Spleen (tissue), 11 donors: ENCODE data around the gene PALM3. TPM values are rescaled to one million over a fixed set of nuclear protein-coding genes. Genes with fewer than 3 reads are reported as not detected.

ENCODE experiments used
- DNase-seq: peaks from one replicate; pipeline ENCODE4 v3.0.0-alpha.2; 2020
- H3K27ac ChIP-seq, 8 donors: fragments of 200-600 bp; sonication (generic) in 7 of 8; 1 replicate in 4 of 8; 2 replicates in 4 of 8; pipeline versions ENCODE4 v1.5.0 to v1.8.0; 2016 to 2021; ENCODE audit warnings: inconsistent platforms in 4 of 8, mild to moderate bottlenecking in 4 of 8, moderate library complexity in 1 of 8
- H3K27me3 ChIP-seq, 7 donors: fragments of 200-600 bp; sonication (generic) in 6 of 7; replicated peaks in 1 of 7; 1 replicate in 4 of 7; 2 replicates in 3 of 7; pipeline versions ENCODE4 v1.5.0 to v1.8.0; 2016 to 2021; ENCODE audit warnings: inconsistent platforms in 3 of 7, mild to moderate bottlenecking in 1 of 7
- H3K36me3 ChIP-seq, 6 donors: fragments of 200-600 bp; sonication (generic) in 5 of 6; 1 replicate in 4 of 6; 2 replicates in 2 of 6; pipeline versions ENCODE4 v1.5.0 to v1.8.0; 2016 to 2021; ENCODE audit warnings: inconsistent platforms in 2 of 6
- H3K4me1 ChIP-seq, 6 donors: fragments of 200-600 bp; sonication (generic) in 5 of 6; 1 replicate in 3 of 6; 2 replicates in 3 of 6; pipeline versions ENCODE4 v1.5.0 to v1.8.0; 2016 to 2021; ENCODE audit warnings: inconsistent platforms in 3 of 6
- H3K4me3 ChIP-seq, 8 donors: fragments of 200-600 bp; sonication (generic) in 7 of 8; 1 replicate in 4 of 8; 2 replicates in 4 of 8; pipeline versions ENCODE4 v1.5.0 to v1.8.0; 2016 to 2021; ENCODE audit warnings: inconsistent platforms in 4 of 8, mild to moderate bottlenecking in 4 of 8, moderate library complexity in 2 of 8
- H3K9me3 ChIP-seq, 8 donors: fragments of 200-600 bp; sonication (generic) in 7 of 8; 1 replicate in 4 of 8; 2 replicates in 4 of 8; pipeline versions ENCODE4 v1.5.0 to v1.8.0; 2016 to 2021; ENCODE audit warnings: inconsistent platforms in 4 of 8
- POLR2A ChIP-seq, 3 donors: fragments of 450-650 bp; IDR thresholded peaks; one replicate each; pipeline ENCODE4 v1.5.1; 2017; ENCODE audit warnings: antibody characterized with exemption in 3 of 3, mild to moderate bottlenecking in 1 of 3
- POLR2AphosphoS5 ChIP-seq, 3 donors: sonication (generic); formaldehyde crosslinking; IDR thresholded peaks; one replicate each; pipeline ENCODE4 v1.5.1; 2017; ENCODE audit warnings: antibody characterized with exemption in 3 of 3
- WGBS, 5 donors: extraction: QIAGEN DNeasy Blood & Tissue Kit in 3 of 5; methylation state at CpG; one replicate each; pipeline versions ENCODE4 v1.1.5 to v1.1.7; 2013 to 2018; 5-methylcytosine and 5-hydroxymethylcytosine counted together
- intact Hi-C: fragments of 100-400 bp; cut with DNase I; formaldehyde crosslinking; loops from one replicate; pipeline ENCODE4 v1.15.0; 2023; ENCODE audit warnings: low total_unique reads
- polyA plus RNA-seq, 3 donors: library from polyadenylated mRNA; stranded (reverse); fragments of 200-250 nt; gene quantifications; one replicate each; pipeline ENCODE4 v1.2.1, GENCODE V29; 2013
- total RNA-seq, 7 donors: library from RNA; depleted of rRNA in 3 of 7; stranded (reverse); fragments of >200 nt in 3 of 7; fragmentation: NEBNext Ultra II Directional in 4 of 7; extraction: Animal tissue kit (Norgen Biotek cat#: 25700) in 4 of 7; gene quantifications; one replicate each; pipeline versions ENCODE4 v1.1.0 to v1.2.1, GENCODE V29; 2016 to 2021
- TF ChIP-seq, protein P1 (sequence below), 11 experiments: fragments of 200-600 bp in 7 of 11; fragments of 450-650 bp in 4 of 11; sonication (generic) in 4 of 11; IDR thresholded peaks in 8 of 11; conservative IDR thresholded peaks in 3 of 11; 1 replicate in 7 of 11; 2 replicates in 4 of 11; pipeline versions ENCODE4 v1.4.0 to v1.8.0; 2016 to 2021; ENCODE audit warnings: antibody characterized with exemption in 11 of 11, inconsistent platforms in 4 of 11, mild to moderate bottlenecking in 1 of 11
- donor health status: healthy with polysubstance abuse.
- donor health status: DM: no; HTN: no; CAD: no; lungs with moderate emphysema.
- donor health status: DM: no; HTN: no; CAD: no.
- donor health status: Bipolar disorder and iron deficiency.
- donor health status: healthy.
- donor health status: DM: no; HTN: no; CAD: no.
- donor health status: DM: yes; HTN: yes; CAD: no.

Gene PALM3
- total and polyA plus RNA-seq, 10 donors: 0.02 to 0.32 (median 0.05) TPM; not detected in 7

DNA sequence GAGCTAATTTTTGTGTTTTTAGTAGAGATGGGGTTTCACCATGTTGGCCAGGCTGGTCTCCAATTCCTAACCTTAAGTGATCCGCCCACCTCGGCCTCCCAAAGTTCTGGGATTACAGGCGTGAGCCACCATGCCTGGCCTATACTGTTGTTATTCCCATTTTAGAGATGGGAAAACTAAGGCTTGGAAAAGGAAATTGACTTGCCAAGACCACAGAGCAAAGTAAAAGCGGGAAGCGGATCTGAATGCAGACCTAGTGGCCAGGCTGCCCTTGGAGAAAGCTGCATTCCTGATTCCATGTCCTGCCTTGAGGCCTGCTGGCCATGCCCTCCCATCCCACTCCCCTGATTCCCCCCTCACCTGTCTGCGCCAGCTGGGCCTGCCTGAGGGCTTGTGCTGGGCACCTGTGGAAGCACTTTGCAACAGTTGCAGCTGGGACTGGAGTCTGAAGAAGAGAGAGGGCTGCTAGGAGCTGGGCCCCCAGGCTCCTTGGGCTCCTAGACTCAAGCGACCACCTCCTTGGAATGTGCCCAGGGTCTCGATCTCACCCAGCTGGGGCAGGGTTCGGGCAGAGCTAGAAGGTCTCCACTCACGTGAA, 5.7 kb downstream of the PALM3 start:
- H3K4me1 ChIP-seq: peaks cover 0 to 26% (median 17%) of the 10 kb centered on the region in 6 donors
- WGBS, 5 donors: 81 to 95% (median 93%) methylated on average over 5 to 10 of the region's 10 CpGs
- no peak for DNase-seq
- peaks cover 0 to 58% (median 44%) of the 10 kb centered on the region in 7 donors for H3K27me3 ChIP-seq
- H3K9me3 ChIP-seq: peaks cover 0 to 10% (median 4%) of the 10 kb centered on the region in 8 donors
- intact Hi-C loops: no loop called here
- no peak overlapping the region for H3K4me3 ChIP-seq
- peaks cover 0 to 23% (median 19%) of the 10 kb centered on the region in 6 donors for H3K36me3 ChIP-seq
- TF ChIP-seq, protein P1, sequence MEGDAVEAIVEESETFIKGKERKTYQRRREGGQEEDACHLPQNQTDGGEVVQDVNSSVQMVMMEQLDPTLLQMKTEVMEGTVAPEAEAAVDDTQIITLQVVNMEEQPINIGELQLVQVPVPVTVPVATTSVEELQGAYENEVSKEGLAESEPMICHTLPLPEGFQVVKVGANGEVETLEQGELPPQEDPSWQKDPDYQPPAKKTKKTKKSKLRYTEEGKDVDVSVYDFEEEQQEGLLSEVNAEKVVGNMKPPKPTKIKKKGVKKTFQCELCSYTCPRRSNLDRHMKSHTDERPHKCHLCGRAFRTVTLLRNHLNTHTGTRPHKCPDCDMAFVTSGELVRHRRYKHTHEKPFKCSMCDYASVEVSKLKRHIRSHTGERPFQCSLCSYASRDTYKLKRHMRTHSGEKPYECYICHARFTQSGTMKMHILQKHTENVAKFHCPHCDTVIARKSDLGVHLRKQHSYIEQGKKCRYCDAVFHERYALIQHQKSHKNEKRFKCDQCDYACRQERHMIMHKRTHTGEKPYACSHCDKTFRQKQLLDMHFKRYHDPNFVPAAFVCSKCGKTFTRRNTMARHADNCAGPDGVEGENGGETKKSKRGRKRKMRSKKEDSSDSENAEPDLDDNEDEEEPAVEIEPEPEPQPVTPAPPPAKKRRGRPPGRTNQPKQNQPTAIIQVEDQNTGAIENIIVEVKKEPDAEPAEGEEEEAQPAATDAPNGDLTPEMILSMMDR (IDR thresholded peaks at IDR 0.05 in 8 of 11, conservative IDR thresholded peaks at IDR 0.05 in 3 of 11): no peak
- TF ChIP-seq POLR2AphosphoS5 (IDR thresholded peaks at IDR 0.05) (no peak), POLR2A (IDR thresholded peaks at IDR 0.05) (no peak)
- H3K27ac ChIP-seq: no peak overlapping the region

GRCh38 chr19:14055396-14055795, 6.5 kb downstream of the PALM3 start:
- Histone ChIP-seq H3K27ac (no peak overlapping the region), H3K4me3 (no peak overlapping the region), H3K27me3 (peaks cover 0 to 50% (median 38%) of the 10 kb centered on the region in 7 donors), H3K9me3 (peaks cover 0 to 10% (median 4%) of the 10 kb centered on the region in 8 donors), H3K4me1 (peaks cover 0 to 26% (median 17%) of the 10 kb centered on the region in 6 donors), H3K36me3 (peaks cover 0 to 31% (median 26%) of the 10 kb centered on the region in 6 donors)
- intact Hi-C loops: no loop called here
- TF ChIP-seq POLR2A (IDR thresholded peaks at IDR 0.05): no peak
- TF ChIP-seq, protein P1 (IDR thresholded peaks at IDR 0.05 in 8 of 11, conservative IDR thresholded peaks at IDR 0.05 in 3 of 11): no peak
- no peak for TF ChIP-seq POLR2AphosphoS5 (IDR thresholded peaks at IDR 0.05)
- DNase-seq: no peak
- WGBS, 5 donors: 83 to 95% (median 86%) methylated on average over 3 of the region's 3 CpGs

GRCh38 chr19:14054721-14055120, 7.2 kb downstream of the PALM3 start:
- no peak for DNase-seq
- H3K4me1 ChIP-seq: peaks cover 0 to 26% (median 17%) of the 10 kb centered on the region in 6 donors
- TF ChIP-seq POLR2AphosphoS5 (IDR thresholded peaks at IDR 0.05) (no peak), POLR2A (IDR thresholded peaks at IDR 0.05) (no peak)
- TF ChIP-seq, protein P1 (IDR thresholded peaks at IDR 0.05 in 8 of 11, conservative IDR thresholded peaks at IDR 0.05 in 3 of 11): no peak
- H3K9me3 ChIP-seq: peaks cover 0 to 10% (median 4%) of the 10 kb centered on the region in 8 donors
- H3K4me3 ChIP-seq: no peak overlapping the region
- peaks cover 0 to 44% (median 33%) of the 10 kb centered on the region in 7 donors for H3K27me3 ChIP-seq
- H3K27ac ChIP-seq: no peak overlapping the region
- intact Hi-C loops: no loop called here
- peaks cover 0 to 38% (median 32%) of the 10 kb centered on the region in 6 donors for H3K36me3 ChIP-seq
- 37 to 45% (median 42%) methylated on average over 11 of the region's 11 CpGs for WGBS, 5 donors

- Histone ChIP-seq H3K36me3 (peaks cover 0 to 44% (median 36%) of the 10 kb centered on the region in 6 donors), H3K27ac (no peak overlapping the region), H3K4me3 (no peak overlapping the region), H3K9me3 (peaks cover 0 to 10% (median 4%) of the 10 kb centered on the region in 8 donors), H3K4me1 (peaks cover 0 to 24% (median 16%) of the 10 kb centered on the region in 6 donors), H3K27me3 (peaks cover 0 to 37% (median 27%) of the 10 kb centered on the region in 7 donors)
- DNase-seq: no peak
- intact Hi-C loops: no loop called here
- TF ChIP-seq POLR2A (IDR thresholded peaks at IDR 0.05) (no peak), POLR2AphosphoS5 (IDR thresholded peaks at IDR 0.05) (no peak)
- TF ChIP-seq, protein P1 (IDR thresholded peaks at IDR 0.05 in 8 of 11, conservative IDR thresholded peaks at IDR 0.05 in 3 of 11): no peak
- 75 to 83% (median 78%) methylated on average over 6 of the region's 6 CpGs for WGBS, 5 donors
Observed at GRCh38 chr19:14054099-14054498, 7.8 kb downstream of the PALM3 start.
